ENCODE data around the gene ZHX3. TPM values are rescaled to one million over a fixed set of nuclear protein-coding genes. Genes with fewer than 3 reads are reported as not detected.

ZHX3 gene
- total and polyA plus RNA-seq, 10 of the 15 experiments (the other 5 are each of a cell fraction or from before 2014, with no cell fraction given): 1.3 to 14.0 (median 5.0) TPM

GRCh38 chr20:41138475-41139226 is 178.9 kb downstream of the ZHX3 start:
- peak overlapping the region; percentile 31 for H2AFZ ChIP-seq (ENCODE audit: control insufficient read depth, low read depth, low read length)
- intact Hi-C loops (cut with micrococcal nuclease; ENCODE audit: unreplicated experiment) (loop anchor here (5.0 kb wide), 1 partner anchor 179 kb away; the partner anchor contains the start of gene ZHX3), in situ Hi-C loops (cut with MboI) (no loop called here)
- TF ChIP-seq PBX3 (IDR thresholded peaks at IDR 0.05; ENCODE audit: insufficient replicate concordance, low read depth, low read length) (no peak), ZNF217 (IDR thresholded peaks at IDR 0.05) (no peak), ELK1 (IDR thresholded peaks at IDR 0.05; ENCODE audit: low read depth, low read length) (no peak), RUNX3 (IDR thresholded peaks at IDR 0.05; ENCODE audit: low read length) (peak; percentile 70), SIN3A (IDR thresholded peaks at IDR 0.05; ENCODE audit: low read depth, low read length) (0 out of 2 replicates have a peak, but pooled peaks have one; percentile 19), PKNOX1 (IDR thresholded peaks at IDR 0.05) (peak; percentile 13; the same call in 1 of the 2 replicates), MAX (IDR thresholded peaks at IDR 0.05; ENCODE audit: low read depth, low read length) (peak; percentile 59), BHLHE40 (IDR thresholded peaks at IDR 0.05; ENCODE audit: borderline replicate concordance in 1 of 2, low read depth in 2 of 2, low read length in 1 of 2) (peak; percentile 55 to 64; a peak in 2 of 4 replicates), USF2 (IDR thresholded peaks at IDR 0.05; ENCODE audit: borderline replicate concordance, low read depth, low read length) (no peak), ATF7 (IDR thresholded peaks at IDR 0.05; ENCODE audit: low read depth) (no peak), HDAC2 (IDR thresholded peaks at IDR 0.05) (no peak), TBL1XR1 (IDR thresholded peaks at IDR 0.05; ENCODE audit: low read depth, low read length) (peak; percentile 12; the same call in 1 of the 2 replicates), IKZF1 (conservative IDR thresholded peaks at IDR 0.05) (no peak), GABPA (IDR thresholded peaks at IDR 0.05; ENCODE audit: low read depth) (no peak), RELB (IDR thresholded peaks at IDR 0.05; ENCODE audit: low read depth) (0 out of 2 replicates have a peak, but pooled peaks have one; percentile 20), ESRRA (IDR thresholded peaks at IDR 0.05; ENCODE audit: low read length) (no peak)

More at GRCh38 chr20:41138475-41139226, 178.9 kb downstream of the ZHX3 start:
- TSS peak; percentile 46 for BruUV-seq (replicated peaks)
- RAD21 ChIA-PET (ENCODE audit: unreplicated experiment): interaction anchor here (0.6 to 7.8 kb wide), 6 partner anchors 16 to 201 kb away, joined by 3 to 67 read pairs (median 7); no protein-coding TSS in a partner anchor
- Histone ChIP-seq H3K9ac (ENCODE audit: control insufficient read depth, insufficient read depth, low read length) (peak overlapping the region; percentile 90), H3K27ac (ENCODE audit: control insufficient read depth, insufficient read depth) (peak overlapping the region; percentile 88), H3K36me3 (ENCODE audit: control insufficient read depth in 2 of 2, insufficient read depth in 2 of 2, low read length in 1 of 2) (no peaks in the 10 kb centered on the region; a peak in 1 of 4 replicates), H3K9me3 (replicated peaks; ENCODE audit: control insufficient read depth, insufficient read depth, low read length) (no peaks in the 10 kb centered on the region), H3K4me3 (peak overlapping the region; percentile 81), H3K4me2 (ENCODE audit: control insufficient read depth, insufficient read depth) (peak overlapping the region; percentile 95), H3K79me2 (ENCODE audit: control insufficient read depth, insufficient read depth, low read length) (peaks cover 66% of the 10 kb centered on the region), H3K27me3 (replicated peaks in 1 of 2; ENCODE audit: control insufficient read depth in 2 of 2, insufficient read depth in 2 of 2, low read length in 1 of 2) (no peaks in the 10 kb centered on the region), H4K20me1 (ENCODE audit: control insufficient read depth, insufficient read depth) (peaks cover 9% of the 10 kb centered on the region), H3K4me1 (ENCODE audit: control insufficient read depth, insufficient read depth, low read length) (peaks cover 61% of the 10 kb centered on the region)
- FAIRE-seq (no peak), ATAC-seq (peak; percentile 7), DNase-seq (ENCODE audit: low read depth, low spot score) (no peak)
- WGBS (ENCODE audit: insufficient coverage, insufficient replicate concordance, low lambda C conversion rate, missing lambda C conversion rate): 14% methylated on average over 12 of the region's 12 CpGs
- CTCF ChIA-PET: interaction anchor here (0.8 to 10.1 kb wide), 9 partner anchors 8 to 201 kb away, joined by 3 to 75 read pairs (median 5); no protein-coding TSS in a partner anchor
- SMC1A ChIA-PET (ENCODE audit: uncharacterized antibody, unreplicated experiment): interaction anchor here (0.8 to 5.9 kb wide), 9 partner anchors 13 to 197 kb away, joined by 3 to 71 read pairs (median 3); no protein-coding TSS in a partner anchor
- POLR2A ChIA-PET: interaction anchor here (0.6 to 11.3 kb wide), 9 partner anchors 8 to 174 kb away, joined by 3 to 84 read pairs (median 3); no protein-coding TSS in a partner anchor
